CMK (cell line): ENCODE data around the gene TFDP2.
"Not testable (repeated sequence)": the region's sequence is repeated elsewhere in the genome, so short reads cannot be mapped to it uniquely, and the experiment has no call there.

ENCODE experiments used
- DNase-seq: peaks from one replicate; pipeline ENCODE4 v3.0.0-alpha.2; 2010; ENCODE audit warnings: low read depth

The TFDP2 gene

GRCh38 chr3:142127941-142128658 is 21.2 kb downstream of the TFDP2 start:
- no peak for DNase-seq

- no peak for DNase-seq
These were observed 25.1 kb downstream of the TFDP2 start for GRCh38 chr3:142124243-142124642.

GRCh38 chr3:142120707-142121106 is 28.6 kb downstream of the TFDP2 start:
- no peak for DNase-seq

- DNase-seq, result no peak
These were observed 30.4 kb downstream of the TFDP2 start for GRCh38 chr3:142118911-142119310.

GRCh38 chr3:142117056-142117851 is 32.1 kb downstream of the TFDP2 start:
- no peak for DNase-seq

- DNase-seq, result no peak
These were observed 33.3 kb downstream of the TFDP2 start for GRCh38 chr3:142115867-142116668.

GRCh38 chr3:142112601-142113000 is 36.7 kb downstream of the TFDP2 start:
- DNase-seq, result no peak

GRCh38 chr3:142106548-142106947 is 42.8 kb downstream of the TFDP2 start:
- no peak for DNase-seq

GRCh38 chr3:142105991-142106390 is 43.4 kb downstream of the TFDP2 start:
- no peak for DNase-seq

- DNase-seq, result no peak
These were observed 44.6 kb downstream of the TFDP2 start for GRCh38 chr3:142104763-142105162.

- DNase-seq, result no peak
These were observed 50.4 kb downstream of the TFDP2 start for GRCh38 chr3:142098964-142099363.

- no peak for DNase-seq
These were observed 52.1 kb downstream of the TFDP2 start for GRCh38 chr3:142097099-142097843.

GRCh38 chr3:142095841-142096240 is 53.5 kb downstream of the TFDP2 start:
- no peak for DNase-seq

- not testable (repeated sequence) for DNase-seq
These were observed 60.4 kb downstream of the TFDP2 start for GRCh38 chr3:142088925-142089324.

GRCh38 chr3:142088522-142088921 is 60.8 kb downstream of the TFDP2 start:
- DNase-seq, result no peak

GRCh38 chr3:142087676-142088075 is 61.7 kb downstream of the TFDP2 start:
- DNase-seq, result no peak

GRCh38 chr3:142086581-142087090 is 62.7 kb downstream of the TFDP2 start:
- DNase-seq, result no peak

GRCh38 chr3:142081178-142081577 is 68.2 kb downstream of the TFDP2 start:
- DNase-seq, result no peak

- no peak for DNase-seq
These were observed 71.4 kb downstream of the TFDP2 start for GRCh38 chr3:142077859-142078500.

GRCh38 chr3:142077155-142077858 is 72.0 kb downstream of the TFDP2 start:
- DNase-seq, result no peak

- not testable (repeated sequence) for DNase-seq
These were observed 73.7 kb downstream of the TFDP2 start for GRCh38 chr3:142075656-142076055.
